K562 (cell line): ENCODE results near the gene SLC23A2. TPM values are rescaled to one million over a fixed set of nuclear protein-coding genes. Genes with fewer than 3 reads are reported as not detected.

Source experiments
- ARNT ChIP-seq, 2 experiments: fragments of 450-650 bp; IDR thresholded peaks; 2 replicates each; pipeline ENCODE4 v1.6.1; 2016; ENCODE audit warnings: mild to moderate bottlenecking in 1 of 2
- CC2D1A ChIP-seq: fragments of 450-650 bp; IDR thresholded peaks from 2 replicates; pipeline ENCODE4 v1.6.1; 2017; ENCODE audit warnings: mild to moderate bottlenecking
- DNMT1 ChIP-seq: fragments of 450-650 bp; IDR thresholded peaks from 2 replicates; pipeline ENCODE4 v1.6.1; 2016; ENCODE audit warnings: antibody characterized with exemption, mild to moderate bottlenecking
- ETV6 ChIP-seq, 3 experiments: fragments of 150-350 bp in 1 of 3; sonication (generic) in 1 of 3; formaldehyde crosslinking in 1 of 3; IDR thresholded peaks; 2 replicates each; pipeline versions ENCODE4 v1.6.1 to v1.8.0; 2014 to 2022; ENCODE audit warnings: borderline replicate concordance in 2 of 3, low read depth in 2 of 3, antibody characterized with exemption in 1 of 3, low read length in 1 of 3, mild to moderate bottlenecking in 1 of 3, missing genetic modification reagents in 1 of 3
- FOXA3 ChIP-seq, 2 experiments: fragments of 450-650 bp in 1 of 2; sonication (generic) in 1 of 2; formaldehyde crosslinking; IDR thresholded peaks in 1 of 2; conservative IDR thresholded peaks in 1 of 2; 2 replicates each; pipeline versions ENCODE4 v1.4.0 to v1.8.0; 2020 to 2022; ENCODE audit warnings: mild to moderate bottlenecking in 2 of 2, missing genetic modification reagents in 1 of 2
- GTF2E2 ChIP-seq: fragments of 200-800 bp; sonication (Bioruptor generic); IDR thresholded peaks from 2 replicates; pipeline ENCODE4 v1.6.1; 2016; ENCODE audit warnings: missing genetic modification characterization, missing compliant biosample characterization
- GTF2F1 ChIP-seq: IDR thresholded peaks from 2 replicates; pipeline ENCODE4 v1.6.1; 2011; ENCODE audit warnings: low read depth, low read length, improper control_type of control experiment
- KLF1 ChIP-seq: fragments of 450-650 bp; IDR thresholded peaks from 2 replicates; pipeline ENCODE4 v1.6.1; 2016; ENCODE audit warnings: missing genetic modification characterization, missing compliant biosample characterization
- MAFF ChIP-seq: IDR thresholded peaks from 2 replicates; pipeline ENCODE4 v1.6.1; 2012; ENCODE audit warnings: low read length, improper control_type of control experiment
- MCM2 ChIP-seq: fragments of 450-650 bp; IDR thresholded peaks from 2 replicates; pipeline ENCODE4 v1.6.1; 2017; ENCODE audit warnings: low read depth, mild to moderate bottlenecking
- NFATC3 ChIP-seq: fragments of 450-650 bp; IDR thresholded peaks from 2 replicates; pipeline ENCODE4 v1.6.1; 2017; ENCODE audit warnings: mild to moderate bottlenecking
- POLR2G ChIP-seq: fragments of 200-400 bp; formaldehyde crosslinking; IDR thresholded peaks from 2 replicates; pipeline ENCODE4 v1.6.1; 2017; ENCODE audit warnings: low read depth, mild to moderate bottlenecking, antibody characterized with exemption, low read length, moderate library complexity
- POLR2H ChIP-seq: IDR thresholded peaks from 2 replicates; pipeline ENCODE4 v1.6.1; 2016; ENCODE audit warnings: missing genetic modification characterization, low read depth, mild to moderate bottlenecking, control low read depth, missing compliant biosample characterization, moderate library complexity
- RBM15 ChIP-seq: fragments of 200-400 bp; formaldehyde crosslinking; IDR thresholded peaks from 2 replicates; pipeline ENCODE4 v1.6.1; 2018; ENCODE audit warnings: mild to moderate bottlenecking, low read length, moderate library complexity; ENCODE audit not compliant: insufficient read depth
- TAL1 ChIP-seq: fragments of 450-650 bp; IDR thresholded peaks from 2 replicates; pipeline ENCODE4 v1.6.1; 2016; ENCODE audit warnings: mild to moderate bottlenecking
- TEAD1 ChIP-seq, 2 experiments: fragments of 450-650 bp in 1 of 2; sonication (generic) in 1 of 2; formaldehyde crosslinking; IDR thresholded peaks; 2 replicates each; pipeline versions ENCODE4 v1.4.0 to v1.8.0; 2020 to 2022; ENCODE audit warnings: mild to moderate bottlenecking in 2 of 2, missing genetic modification reagents in 1 of 2
- ZNF707 ChIP-seq: fragments of 250-450 bp; sonication (Bioruptor Pico); conservative IDR thresholded peaks from 2 replicates; pipeline ENCODE4 v1.8.0; 2022; ENCODE audit warnings: inconsistent platforms, mild to moderate bottlenecking, moderate library complexity
- polyA plus RNA-seq, 8 experiments: library from polyadenylated mRNA; depleted of rRNA in 4 of 8; stranded (reverse) in 5 of 8; unstranded in 3 of 8; fragments of >200 nt; fragmentation: Nextera tagmentation in 2 of 8; fragmentation: Illumina TruSeq in 1 of 8; extraction: Ambion mirVana in 2 of 8; extraction: Trizol in 1 of 8; gene quantifications; 2 replicates each; pipeline versions ENCODE4 v1.2.1 to v1.2.3, GENCODE V29; 2011 to 2014; ENCODE audit warnings: inconsistent platforms in 1 of 8, missing spikeins in 1 of 8
- total RNA-seq, 7 experiments: library from RNA; depleted of rRNA in 6 of 7; stranded (reverse); fragments of >200 nt in 6 of 7; fragmentation: Illumina TruSeq in 2 of 7; extraction: Trizol in 2 of 7; gene quantifications; 2 replicates each; pipeline versions ENCODE4 v1.2.1 to v1.2.3, GENCODE V29; 2011 to 2021; ENCODE audit warnings: low replicate concordance in 1 of 7
- TF ChIP-seq, protein P1 (sequence below): fragments of 200-600 bp; sonication (generic); IDR thresholded peaks from one replicate; pipeline ENCODE4 v1.6.1; 2012; ENCODE audit warnings: mild to moderate bottlenecking, low read depth, low read length, inconsistent platforms
- TF ChIP-seq, protein P2 (sequence below): fragments of 250-450 bp; sonication (Bioruptor Pico); IDR thresholded peaks from 2 replicates; pipeline ENCODE4 v1.5.0; 2021

SLC23A2 gene
- total and polyA plus RNA-seq, 9 of the 15 experiments (the other 6 are each of a cell fraction or from before 2014, with no cell fraction given), result 0.39 to 6.7 (median 3.2) TPM

DNA sequence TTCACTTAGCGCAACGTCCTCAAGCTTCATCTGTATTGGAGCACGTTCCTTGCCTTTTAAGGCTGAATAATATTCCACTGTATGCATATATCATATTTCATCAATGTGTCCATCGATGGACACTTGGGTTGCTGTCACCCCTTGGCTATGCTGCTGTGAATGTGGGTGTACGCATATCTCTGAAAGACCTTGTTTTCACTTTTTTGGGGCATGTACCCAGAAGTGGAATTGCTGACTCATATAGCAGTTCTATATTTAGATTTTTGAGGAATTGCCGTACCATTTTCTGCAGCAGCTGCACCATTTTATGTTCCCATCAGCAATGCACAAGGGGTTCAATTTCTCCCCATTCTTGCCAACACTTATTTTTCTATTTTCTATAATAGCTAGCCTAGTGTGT, 22.8 kb upstream of the SLC23A2 start (continued):
- TF ChIP-seq, protein P1, sequence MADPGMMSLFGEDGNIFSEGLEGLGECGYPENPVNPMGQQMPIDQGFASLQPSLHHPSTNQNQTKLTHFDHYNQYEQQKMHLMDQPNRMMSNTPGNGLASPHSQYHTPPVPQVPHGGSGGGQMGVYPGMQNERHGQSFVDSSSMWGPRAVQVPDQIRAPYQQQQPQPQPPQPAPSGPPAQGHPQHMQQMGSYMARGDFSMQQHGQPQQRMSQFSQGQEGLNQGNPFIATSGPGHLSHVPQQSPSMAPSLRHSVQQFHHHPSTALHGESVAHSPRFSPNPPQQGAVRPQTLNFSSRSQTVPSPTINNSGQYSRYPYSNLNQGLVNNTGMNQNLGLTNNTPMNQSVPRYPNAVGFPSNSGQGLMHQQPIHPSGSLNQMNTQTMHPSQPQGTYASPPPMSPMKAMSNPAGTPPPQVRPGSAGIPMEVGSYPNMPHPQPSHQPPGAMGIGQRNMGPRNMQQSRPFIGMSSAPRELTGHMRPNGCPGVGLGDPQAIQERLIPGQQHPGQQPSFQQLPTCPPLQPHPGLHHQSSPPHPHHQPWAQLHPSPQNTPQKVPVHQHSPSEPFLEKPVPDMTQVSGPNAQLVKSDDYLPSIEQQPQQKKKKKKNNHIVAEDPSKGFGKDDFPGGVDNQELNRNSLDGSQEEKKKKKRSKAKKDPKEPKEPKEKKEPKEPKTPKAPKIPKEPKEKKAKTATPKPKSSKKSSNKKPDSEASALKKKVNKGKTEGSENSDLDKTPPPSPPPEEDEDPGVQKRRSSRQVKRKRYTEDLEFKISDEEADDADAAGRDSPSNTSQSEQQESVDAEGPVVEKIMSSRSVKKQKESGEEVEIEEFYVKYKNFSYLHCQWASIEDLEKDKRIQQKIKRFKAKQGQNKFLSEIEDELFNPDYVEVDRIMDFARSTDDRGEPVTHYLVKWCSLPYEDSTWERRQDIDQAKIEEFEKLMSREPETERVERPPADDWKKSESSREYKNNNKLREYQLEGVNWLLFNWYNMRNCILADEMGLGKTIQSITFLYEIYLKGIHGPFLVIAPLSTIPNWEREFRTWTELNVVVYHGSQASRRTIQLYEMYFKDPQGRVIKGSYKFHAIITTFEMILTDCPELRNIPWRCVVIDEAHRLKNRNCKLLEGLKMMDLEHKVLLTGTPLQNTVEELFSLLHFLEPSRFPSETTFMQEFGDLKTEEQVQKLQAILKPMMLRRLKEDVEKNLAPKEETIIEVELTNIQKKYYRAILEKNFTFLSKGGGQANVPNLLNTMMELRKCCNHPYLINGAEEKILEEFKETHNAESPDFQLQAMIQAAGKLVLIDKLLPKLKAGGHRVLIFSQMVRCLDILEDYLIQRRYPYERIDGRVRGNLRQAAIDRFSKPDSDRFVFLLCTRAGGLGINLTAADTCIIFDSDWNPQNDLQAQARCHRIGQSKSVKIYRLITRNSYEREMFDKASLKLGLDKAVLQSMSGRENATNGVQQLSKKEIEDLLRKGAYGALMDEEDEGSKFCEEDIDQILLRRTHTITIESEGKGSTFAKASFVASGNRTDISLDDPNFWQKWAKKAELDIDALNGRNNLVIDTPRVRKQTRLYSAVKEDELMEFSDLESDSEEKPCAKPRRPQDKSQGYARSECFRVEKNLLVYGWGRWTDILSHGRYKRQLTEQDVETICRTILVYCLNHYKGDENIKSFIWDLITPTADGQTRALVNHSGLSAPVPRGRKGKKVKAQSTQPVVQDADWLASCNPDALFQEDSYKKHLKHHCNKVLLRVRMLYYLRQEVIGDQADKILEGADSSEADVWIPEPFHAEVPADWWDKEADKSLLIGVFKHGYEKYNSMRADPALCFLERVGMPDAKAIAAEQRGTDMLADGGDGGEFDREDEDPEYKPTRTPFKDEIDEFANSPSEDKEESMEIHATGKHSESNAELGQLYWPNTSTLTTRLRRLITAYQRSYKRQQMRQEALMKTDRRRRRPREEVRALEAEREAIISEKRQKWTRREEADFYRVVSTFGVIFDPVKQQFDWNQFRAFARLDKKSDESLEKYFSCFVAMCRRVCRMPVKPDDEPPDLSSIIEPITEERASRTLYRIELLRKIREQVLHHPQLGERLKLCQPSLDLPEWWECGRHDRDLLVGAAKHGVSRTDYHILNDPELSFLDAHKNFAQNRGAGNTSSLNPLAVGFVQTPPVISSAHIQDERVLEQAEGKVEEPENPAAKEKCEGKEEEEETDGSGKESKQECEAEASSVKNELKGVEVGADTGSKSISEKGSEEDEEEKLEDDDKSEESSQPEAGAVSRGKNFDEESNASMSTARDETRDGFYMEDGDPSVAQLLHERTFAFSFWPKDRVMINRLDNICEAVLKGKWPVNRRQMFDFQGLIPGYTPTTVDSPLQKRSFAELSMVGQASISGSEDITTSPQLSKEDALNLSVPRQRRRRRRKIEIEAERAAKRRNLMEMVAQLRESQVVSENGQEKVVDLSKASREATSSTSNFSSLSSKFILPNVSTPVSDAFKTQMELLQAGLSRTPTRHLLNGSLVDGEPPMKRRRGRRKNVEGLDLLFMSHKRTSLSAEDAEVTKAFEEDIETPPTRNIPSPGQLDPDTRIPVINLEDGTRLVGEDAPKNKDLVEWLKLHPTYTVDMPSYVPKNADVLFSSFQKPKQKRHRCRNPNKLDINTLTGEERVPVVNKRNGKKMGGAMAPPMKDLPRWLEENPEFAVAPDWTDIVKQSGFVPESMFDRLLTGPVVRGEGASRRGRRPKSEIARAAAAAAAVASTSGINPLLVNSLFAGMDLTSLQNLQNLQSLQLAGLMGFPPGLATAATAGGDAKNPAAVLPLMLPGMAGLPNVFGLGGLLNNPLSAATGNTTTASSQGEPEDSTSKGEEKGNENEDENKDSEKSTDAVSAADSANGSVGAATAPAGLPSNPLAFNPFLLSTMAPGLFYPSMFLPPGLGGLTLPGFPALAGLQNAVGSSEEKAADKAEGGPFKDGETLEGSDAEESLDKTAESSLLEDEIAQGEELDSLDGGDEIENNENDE, result no peak
- TF ChIP-seq, protein P2, sequence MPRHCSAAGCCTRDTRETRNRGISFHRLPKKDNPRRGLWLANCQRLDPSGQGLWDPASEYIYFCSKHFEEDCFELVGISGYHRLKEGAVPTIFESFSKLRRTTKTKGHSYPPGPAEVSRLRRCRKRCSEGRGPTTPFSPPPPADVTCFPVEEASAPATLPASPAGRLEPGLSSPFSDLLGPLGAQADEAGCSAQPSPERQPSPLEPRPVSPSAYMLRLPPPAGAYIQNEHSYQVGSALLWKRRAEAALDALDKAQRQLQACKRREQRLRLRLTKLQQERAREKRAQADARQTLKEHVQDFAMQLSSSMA, result no peak
- no peak for TF ChIP-seq ARNT (IDR thresholded peaks at IDR 0.05)
- TF ChIP-seq GTF2F1, result no peak
- TF ChIP-seq GTF2E2, result no peak
- TF ChIP-seq NFATC3, result 0 out of 2 replicates have a peak, but pooled peaks have one; percentile 54
- no peak for TF ChIP-seq TAL1
- no peak for TF ChIP-seq CC2D1A
- no peak for TF ChIP-seq MCM2
- no peak for TF ChIP-seq POLR2H (tag)
- no peak for TF ChIP-seq ETV6 (IDR thresholded peaks at IDR 0.05; ENCODE audit: borderline replicate concordance in 1 of 2, low read depth in 2 of 2, low read length in 1 of 2)
- TF ChIP-seq ETV6 (CRISPR knock-in tag; IDR thresholded peaks at IDR 0.05; ENCODE audit: borderline replicate concordance), result no peak
- peak; percentile 56; the same call in 1 of the 2 replicates for TF ChIP-seq MAFF
- no peak for TF ChIP-seq FOXA3 (CRISPR knock-in tag; conservative IDR thresholded peaks at IDR 0.05 in 1 of 2, IDR thresholded peaks at IDR 0.05 in 1 of 2)
- no peak for TF ChIP-seq KLF1 (tag)
- no peak for TF ChIP-seq ZNF707
- no peak for TF ChIP-seq POLR2G
- TF ChIP-seq RBM15, result no peak
- no peak for TF ChIP-seq TEAD1 (CRISPR knock-in tag; IDR thresholded peaks at IDR 0.05)
- TF ChIP-seq DNMT1, result no peak
